K562 (cell line): Measurements from ENCODE around the gene AGAP1. TPM values are rescaled to one million over a fixed set of nuclear protein-coding genes. Genes with fewer than 3 reads are reported as not detected.
A peak's percentile ranks its signal among the peaks of the same experiment; 100 is the strongest.

Source experiments
- ATAC-seq: fragments of 200-7000 bp; cut with Tn5 transposase; 3 replicates; pipeline ENCODE4 v1.9.1; 2020; ENCODE audit warnings: moderate library complexity
- BruUV-seq: library from RNA; stranded (reverse); fragments of 400-500 nt; replicated peaks from 2 replicates; lab custom pipeline; 2021; lab: Mats Ljungman, UMichigan
- CTCF ChIA-PET: fragments of 300-600 bp; formaldehyde crosslinking; extraction: SDS; loops from one replicate; lab custom pipeline; 2021; ENCODE audit warnings: low intra/inter-chr PET ratio; lab: Yijun Ruan, JAX
- POLR2A ChIA-PET: fragments of 300-600, 350-650 bp; sonication (Branson Sonifier 250); formaldehyde crosslinking; extraction: SDS; loops from one replicate; lab custom pipeline; 2021; ENCODE audit warnings: antibody characterized with exemption, inconsistent platforms; lab: Yijun Ruan, JAX
- DNase-seq, 4 experiments: peaks; one replicate each; pipeline versions ENCODE4 v3.0.0 to v3.0.0-alpha.2; 2011 to 2018; ENCODE audit warnings: low spot score in 3 of 4, mixed read lengths in 3 of 4; ENCODE audit errors: extremely low read depth in 1 of 4
- FAIRE-seq: peaks from 2 replicates; lab custom pipeline; 2011; peaks lifted over from hg19 to GRCh38; lab: Jason Lieb, UNC
- H2AFZ ChIP-seq: 2 replicates; pipeline ENCODE4 v1.6.0; 2011; ENCODE audit warnings: low read depth, low read length, control low read depth, inconsistent platforms
- H3K27ac ChIP-seq: fragments of 200-600 bp; 3 replicates; pipeline ENCODE4 v1.8.0; 2011; ENCODE audit warnings: low read depth, mild to moderate bottlenecking, control low read depth, inconsistent platforms, low read length, moderate library complexity, mixed read lengths; ENCODE audit errors: extremely low read depth
- H3K27me3 ChIP-seq, 2 experiments: fragments of 300-600 bp in 1 of 2; 2 replicates in 1 of 2; 3 replicates in 1 of 2; pipeline versions ENCODE4 v1.6.0 to v1.8.0; 2011; ENCODE audit warnings: inconsistent platforms in 2 of 2, low read length in 2 of 2, mild to moderate bottlenecking in 1 of 2, mixed read lengths in 1 of 2, moderate library complexity in 1 of 2; ENCODE audit not compliant: control insufficient read depth in 2 of 2, insufficient read depth in 2 of 2
- H3K36me3 ChIP-seq: fragments of 300-600 bp; 3 replicates; pipeline ENCODE4 v1.8.0; 2011; ENCODE audit warnings: mild to moderate bottlenecking, low read length, inconsistent platforms; ENCODE audit not compliant: control insufficient read depth, insufficient read depth
- H3K4me1 ChIP-seq, 2 experiments: fragments of 200-600 bp in 1 of 2; replicated peaks in 1 of 2; 2 replicates in 1 of 2; 3 replicates in 1 of 2; pipeline versions ENCODE4 v1.5.1 to v1.8.0; 2011; ENCODE audit warnings: inconsistent platforms in 2 of 2, low read length in 2 of 2, mild to moderate bottlenecking in 1 of 2, mixed read lengths in 1 of 2, moderate library complexity in 1 of 2; ENCODE audit not compliant: control insufficient read depth in 2 of 2, insufficient read depth in 2 of 2
- H3K4me2 ChIP-seq: 2 replicates; pipeline ENCODE4 v1.6.1; 2011; ENCODE audit warnings: low read length, control low read depth, inconsistent platforms, mixed read lengths; ENCODE audit not compliant: insufficient read depth
- H3K4me3 ChIP-seq: fragments of 200-600 bp; sonication (generic), shearing (Covaris generic); 2 replicates; pipeline ENCODE4 v1.5.1; 2016; ENCODE audit warnings: control low read depth, inconsistent platforms
- H3K79me2 ChIP-seq: fragments of 200-600 bp; 3 replicates; pipeline ENCODE4 v1.8.0; 2011; ENCODE audit warnings: low read length, inconsistent platforms; ENCODE audit not compliant: control insufficient read depth, insufficient read depth
- H3K9ac ChIP-seq, 2 experiments: 2 replicates each; pipeline versions ENCODE4 v1.6.0 to v1.6.1; 2011; ENCODE audit warnings: low read depth in 2 of 2, low read length in 2 of 2, control low read depth in 1 of 2, inconsistent platforms in 1 of 2, mild to moderate bottlenecking in 1 of 2, mixed read lengths in 1 of 2; ENCODE audit not compliant: insufficient read depth in 1 of 2
- H3K9me1 ChIP-seq: one replicate; pipeline ENCODE4 v1.6.0; 2011; ENCODE audit warnings: inconsistent platforms, mild to moderate bottlenecking, low read length, moderate library complexity; ENCODE audit not compliant: control insufficient read depth, insufficient read depth
- H3K9me3 ChIP-seq: replicated peaks from 2 replicates; pipeline ENCODE4 v1.5.1; 2011; ENCODE audit warnings: low read depth, low read length, inconsistent platforms; ENCODE audit not compliant: control insufficient read depth, insufficient read depth
- H4K20me1 ChIP-seq: replicated peaks from 2 replicates; pipeline ENCODE4 v1.6.1; 2011; ENCODE audit warnings: low read length, inconsistent platforms, mixed read lengths; ENCODE audit not compliant: control insufficient read depth, insufficient read depth
- CBX1 ChIP-seq: sonication (generic); IDR thresholded peaks from 2 replicates; pipeline ENCODE4 v1.6.1; 2016; ENCODE audit warnings: antibody characterized with exemption, low read depth, mild to moderate bottlenecking
- CBX2 ChIP-seq: fragments of 200-600 bp; sonication (generic); IDR thresholded peaks from one replicate; pipeline ENCODE4 v1.6.1; 2012; ENCODE audit warnings: mild to moderate bottlenecking, low read length, inconsistent platforms; ENCODE audit not compliant: insufficient read depth, poor library complexity, severe bottlenecking
- CREB3 ChIP-seq: fragments of 450-650 bp; conservative IDR thresholded peaks from 2 replicates; pipeline ENCODE4 v1.6.1; 2016; ENCODE audit warnings: missing genetic modification characterization, low read depth, mild to moderate bottlenecking, missing compliant biosample characterization, moderate library complexity
- DPF2 ChIP-seq: fragments of 450-650 bp; IDR thresholded peaks from 2 replicates; pipeline ENCODE4 v1.6.1; 2016
- E2F5 ChIP-seq: sonication (generic); formaldehyde crosslinking; IDR thresholded peaks from 2 replicates; pipeline ENCODE4 v1.8.0; 2022; ENCODE audit warnings: mild to moderate bottlenecking, missing genetic modification reagents
- MAFK ChIP-seq: IDR thresholded peaks from 2 replicates; pipeline ENCODE4 v1.6.1; 2011; ENCODE audit warnings: low read length, improper control_type of control experiment
- NR2C2 ChIP-seq, 2 experiments: fragments of 200-800 bp in 1 of 2; sonication (Bioruptor generic) in 1 of 2; sonication (generic) in 1 of 2; formaldehyde crosslinking in 1 of 2; IDR thresholded peaks; 2 replicates each; pipeline versions ENCODE4 v1.6.1 to v1.8.0; 2016 to 2022; ENCODE audit warnings: mild to moderate bottlenecking in 1 of 2, missing compliant biosample characterization in 1 of 2, missing genetic modification characterization in 1 of 2, missing genetic modification reagents in 1 of 2
- RCOR1 ChIP-seq, 2 experiments: IDR thresholded peaks; 2 replicates each; pipeline ENCODE4 v1.6.1; 2012; ENCODE audit warnings: low read depth in 2 of 2, low read length in 2 of 2, borderline replicate concordance in 1 of 2, improper control_type of control experiment in 1 of 2
- SMC3 ChIP-seq: conservative IDR thresholded peaks from 2 replicates; pipeline ENCODE4 v1.6.1; 2011; ENCODE audit warnings: low read depth, low read length, improper control_type of control experiment; ENCODE audit not compliant: insufficient read depth
- SRF ChIP-seq, 2 experiments: fragments of 250-450, 450-650 bp in 1 of 2; sonication (Bioruptor Pico) in 1 of 2; sonication (generic) in 1 of 2; formaldehyde crosslinking; IDR thresholded peaks; 2 replicates each; pipeline versions ENCODE4 v1.5.0 to v1.5.1; 2020 to 2022; ENCODE audit warnings: mild to moderate bottlenecking in 1 of 2, missing genetic modification reagents in 1 of 2
- ZKSCAN1 ChIP-seq: fragments of 150-350 bp; IDR thresholded peaks from 2 replicates; pipeline ENCODE4 v1.6.1; 2016; ENCODE audit warnings: low read depth, low read length
- WGBS: fragments of 100-300 bp; shearing (Covaris generic); methylation state at CpG from one replicate; pipeline ENCODE4 v1.1.6; 2016; ENCODE audit warnings: low coverage, mixed read lengths; ENCODE audit not compliant: insufficient coverage; ENCODE audit errors: missing lambda C conversion rate; 5-methylcytosine and 5-hydroxymethylcytosine counted together
- in situ Hi-C: fragments of 300-500 bp; cut with MboI; formaldehyde crosslinking; loops from 4 replicates; pipeline ENCODE4 v1.15.0; 2018; ENCODE audit warnings: inconsistent platforms, mixed read lengths
- intact Hi-C: fragments of 100-400 bp; cut with micrococcal nuclease; formaldehyde crosslinking; loops from 2 replicates; pipeline ENCODE4 v1.14.2; 2022
- polyA plus RNA-seq, 8 experiments: library from polyadenylated mRNA; depleted of rRNA in 4 of 8; stranded (reverse) in 5 of 8; unstranded in 3 of 8; fragments of >200 nt; fragmentation: Nextera tagmentation in 2 of 8; fragmentation: Illumina TruSeq in 1 of 8; extraction: Ambion mirVana in 2 of 8; extraction: Trizol in 1 of 8; gene quantifications; 2 replicates each; pipeline versions ENCODE4 v1.2.1 to v1.2.3, GENCODE V29; 2011 to 2014; ENCODE audit warnings: inconsistent platforms in 1 of 8, missing spikeins in 1 of 8
- total RNA-seq, 7 experiments: library from RNA; depleted of rRNA in 6 of 7; stranded (reverse); fragments of >200 nt in 6 of 7; fragmentation: Illumina TruSeq in 2 of 7; extraction: Trizol in 2 of 7; gene quantifications; 2 replicates each; pipeline versions ENCODE4 v1.2.1 to v1.2.3, GENCODE V29; 2011 to 2021; ENCODE audit warnings: low replicate concordance in 1 of 7
- TF ChIP-seq, protein P1 (sequence below): fragments of 250-450 bp; sonication (Bioruptor Pico); IDR thresholded peaks from 2 replicates; pipeline ENCODE4 v1.4.0; 2020; ENCODE audit warnings: mild to moderate bottlenecking, moderate library complexity
- TF ChIP-seq, protein P2 (sequence below): fragments of 450-650 bp; formaldehyde crosslinking; IDR thresholded peaks from 2 replicates; pipeline ENCODE4 v1.4.0; 2020; ENCODE audit warnings: mild to moderate bottlenecking

Gene AGAP1
- total and polyA plus RNA-seq, 9 of the 15 experiments (the other 6 are each of a cell fraction or from before 2014, with no cell fraction given): 1.3 to 24.0 (median 10.6) TPM

GRCh38 chr2:235594041-235594440 is 100.2 kb downstream of the AGAP1 start:
- FAIRE-seq: no peak
- intact Hi-C loops: loop anchor here (1.0 to 5.0 kb wide), 3 partner anchors 97 to 457 kb away; no protein-coding TSS in a partner anchor
- in situ Hi-C loops: no loop called here
- TF ChIP-seq SMC3 (0 out of 2 replicates have a peak, but pooled peaks have one; percentile 21), DPF2 (no peak), CBX2 (no peak), ZKSCAN1 (no peak), CBX1 (no peak), NR2C2 (CRISPR knock-in tag; IDR thresholded peaks at IDR 0.05) (no peak), NR2C2 (tag; IDR thresholded peaks at IDR 0.05) (no peak), SRF (CRISPR knock-in tag; IDR thresholded peaks at IDR 0.05) (no peak), RCOR1 (IDR thresholded peaks at IDR 0.05; ENCODE audit: borderline replicate concordance in 1 of 2, low read depth in 2 of 2, low read length in 2 of 2) (no peak), MAFK (no peak), E2F5 (CRISPR knock-in tag) (no peak), CREB3 (tag) (no peak)
- TF ChIP-seq, protein P1, sequence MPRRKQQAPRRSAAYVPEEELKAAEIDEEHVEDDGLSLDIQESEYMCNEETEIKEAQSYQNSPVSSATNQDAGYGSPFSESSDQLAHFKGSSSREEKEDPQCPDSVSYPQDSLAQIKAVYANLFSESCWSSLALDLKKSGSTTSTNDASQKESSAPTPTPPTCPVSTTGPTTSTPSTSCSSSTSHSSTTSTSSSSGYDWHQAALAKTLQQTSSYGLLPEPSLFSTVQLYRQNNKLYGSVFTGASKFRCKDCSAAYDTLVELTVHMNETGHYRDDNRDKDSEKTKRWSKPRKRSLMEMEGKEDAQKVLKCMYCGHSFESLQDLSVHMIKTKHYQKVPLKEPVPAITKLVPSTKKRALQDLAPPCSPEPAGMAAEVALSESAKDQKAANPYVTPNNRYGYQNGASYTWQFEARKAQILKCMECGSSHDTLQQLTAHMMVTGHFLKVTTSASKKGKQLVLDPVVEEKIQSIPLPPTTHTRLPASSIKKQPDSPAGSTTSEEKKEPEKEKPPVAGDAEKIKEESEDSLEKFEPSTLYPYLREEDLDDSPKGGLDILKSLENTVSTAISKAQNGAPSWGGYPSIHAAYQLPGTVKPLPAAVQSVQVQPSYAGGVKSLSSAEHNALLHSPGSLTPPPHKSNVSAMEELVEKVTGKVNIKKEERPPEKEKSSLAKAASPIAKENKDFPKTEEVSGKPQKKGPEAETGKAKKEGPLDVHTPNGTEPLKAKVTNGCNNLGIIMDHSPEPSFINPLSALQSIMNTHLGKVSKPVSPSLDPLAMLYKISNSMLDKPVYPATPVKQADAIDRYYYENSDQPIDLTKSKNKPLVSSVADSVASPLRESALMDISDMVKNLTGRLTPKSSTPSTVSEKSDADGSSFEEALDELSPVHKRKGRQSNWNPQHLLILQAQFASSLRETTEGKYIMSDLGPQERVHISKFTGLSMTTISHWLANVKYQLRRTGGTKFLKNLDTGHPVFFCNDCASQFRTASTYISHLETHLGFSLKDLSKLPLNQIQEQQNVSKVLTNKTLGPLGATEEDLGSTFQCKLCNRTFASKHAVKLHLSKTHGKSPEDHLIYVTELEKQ (CRISPR knock-in tag): no peak
- TF ChIP-seq, protein P2, sequence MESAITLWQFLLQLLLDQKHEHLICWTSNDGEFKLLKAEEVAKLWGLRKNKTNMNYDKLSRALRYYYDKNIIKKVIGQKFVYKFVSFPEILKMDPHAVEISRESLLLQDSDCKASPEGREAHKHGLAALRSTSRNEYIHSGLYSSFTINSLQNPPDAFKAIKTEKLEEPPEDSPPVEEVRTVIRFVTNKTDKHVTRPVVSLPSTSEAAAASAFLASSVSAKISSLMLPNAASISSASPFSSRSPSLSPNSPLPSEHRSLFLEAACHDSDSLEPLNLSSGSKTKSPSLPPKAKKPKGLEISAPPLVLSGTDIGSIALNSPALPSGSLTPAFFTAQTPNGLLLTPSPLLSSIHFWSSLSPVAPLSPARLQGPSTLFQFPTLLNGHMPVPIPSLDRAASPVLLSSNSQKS: no peak

More at GRCh38 chr2:235594041-235594440, 100.2 kb downstream of the AGAP1 start:
- no peaks in the 10 kb centered on the region for H3K36me3 ChIP-seq
- H3K27ac ChIP-seq: no peak overlapping the region
- WGBS: 0% methylated on average over 2 of the region's 3 CpGs
- peak; percentile 88 for ATAC-seq
- H4K20me1 ChIP-seq: peaks cover 11% of the 10 kb centered on the region
- CTCF ChIA-PET: interaction anchor here (0.6 to 1.7 kb wide), 6 partner anchors 121 to 495 kb away, joined by 3 to 18 read pairs (median 5); no protein-coding TSS in a partner anchor
- BruUV-seq: no TSS peak
- no peaks in the 10 kb centered on the region for H3K27me3 ChIP-seq
- peaks cover 0 to 4% of the 10 kb centered on the region in 2 experiments; a peak in 2 of 5 replicates for H3K4me1 ChIP-seq
- no peak overlapping the region for H3K9ac ChIP-seq
- H3K9me1 ChIP-seq: no peaks in the 10 kb centered on the region
- H3K4me2 ChIP-seq: no peak overlapping the region
- H3K4me3 ChIP-seq: no peak overlapping the region
- DNase-seq: peak; percentile 28 to 65 (median 36)
- H3K79me2 ChIP-seq: peaks cover 56% of the 10 kb centered on the region
- H2AFZ ChIP-seq: no peak overlapping the region
- H3K9me3 ChIP-seq: no peaks in the 10 kb centered on the region
- POLR2A ChIA-PET: interaction anchor here (0.7 kb wide), 1 partner anchor 461 kb away, joined by 3 read pairs; no protein-coding TSS in a partner anchor
